OCI-LY7 (cell line): ENCODE data around the gene KRT31.
"Not testable (repeated sequence)": the region's sequence is repeated elsewhere in the genome, so short reads cannot be mapped to it uniquely, and the experiment has no call there.

Experiments used
- CTCF ChIP-seq: fragments of 200-600 bp; sonication (generic); conservative IDR thresholded peaks from 2 replicates; pipeline ENCODE4 v1.5.1; 2014; ENCODE audit warnings: mild to moderate bottlenecking, antibody characterized with exemption, low read length, moderate library complexity, mixed read lengths
- EZH2phosphoT487 ChIP-seq: fragments of 200-600 bp; sonication (generic); IDR thresholded peaks from 2 replicates; pipeline ENCODE4 v1.6.1; 2018; ENCODE audit warnings: low read depth, borderline replicate concordance, mild to moderate bottlenecking, mixed run types, antibody characterized with exemption, low read length, moderate library complexity, mixed read lengths

GRCh38 chr17:41422586-41422985 lies 25.2 kb upstream of the KRT31 start:
- TF ChIP-seq CTCF, EZH2phosphoT487: not testable (repeated sequence)
